K562 (cell line): ENCODE results near the gene TMEM208. TPM values are rescaled to one million over a fixed set of nuclear protein-coding genes. Genes with fewer than 3 reads are reported as not detected.
A peak's percentile ranks its signal among the peaks of the same experiment; 100 is the strongest.

ENCODE experiments used
- ATAC-seq: fragments of 200-7000 bp; cut with Tn5 transposase; 3 replicates; pipeline ENCODE4 v1.9.1; 2020; ENCODE audit warnings: moderate library complexity
- BruUV-seq: library from RNA; stranded (reverse); fragments of 400-500 nt; replicated peaks from 2 replicates; lab custom pipeline; 2021; lab: Mats Ljungman, UMichigan
- CTCF ChIA-PET: fragments of 300-600 bp; formaldehyde crosslinking; extraction: SDS; loops from one replicate; lab custom pipeline; 2021; ENCODE audit warnings: low intra/inter-chr PET ratio; lab: Yijun Ruan, JAX
- POLR2A ChIA-PET: fragments of 300-600, 350-650 bp; sonication (Branson Sonifier 250); formaldehyde crosslinking; extraction: SDS; loops from one replicate; lab custom pipeline; 2021; ENCODE audit warnings: antibody characterized with exemption, inconsistent platforms; lab: Yijun Ruan, JAX
- DNase-seq, 4 experiments: peaks; one replicate each; pipeline versions ENCODE4 v3.0.0 to v3.0.0-alpha.2; 2011 to 2018; ENCODE audit warnings: low spot score in 3 of 4, mixed read lengths in 3 of 4; ENCODE audit errors: extremely low read depth in 1 of 4
- FAIRE-seq: peaks from 2 replicates; lab custom pipeline; 2011; peaks lifted over from hg19 to GRCh38; lab: Jason Lieb, UNC
- H2AFZ ChIP-seq: 2 replicates; pipeline ENCODE4 v1.6.0; 2011; ENCODE audit warnings: low read depth, low read length, control low read depth, inconsistent platforms
- H3K27ac ChIP-seq: fragments of 200-600 bp; 3 replicates; pipeline ENCODE4 v1.8.0; 2011; ENCODE audit warnings: low read depth, mild to moderate bottlenecking, control low read depth, inconsistent platforms, low read length, moderate library complexity, mixed read lengths; ENCODE audit errors: extremely low read depth
- H3K27me3 ChIP-seq, 2 experiments: fragments of 300-600 bp in 1 of 2; 2 replicates in 1 of 2; 3 replicates in 1 of 2; pipeline versions ENCODE4 v1.6.0 to v1.8.0; 2011; ENCODE audit warnings: inconsistent platforms in 2 of 2, low read length in 2 of 2, mild to moderate bottlenecking in 1 of 2, mixed read lengths in 1 of 2, moderate library complexity in 1 of 2; ENCODE audit not compliant: control insufficient read depth in 2 of 2, insufficient read depth in 2 of 2
- H3K36me3 ChIP-seq: fragments of 300-600 bp; 3 replicates; pipeline ENCODE4 v1.8.0; 2011; ENCODE audit warnings: mild to moderate bottlenecking, low read length, inconsistent platforms; ENCODE audit not compliant: control insufficient read depth, insufficient read depth
- H3K4me1 ChIP-seq, 2 experiments: fragments of 200-600 bp in 1 of 2; replicated peaks in 1 of 2; 2 replicates in 1 of 2; 3 replicates in 1 of 2; pipeline versions ENCODE4 v1.5.1 to v1.8.0; 2011; ENCODE audit warnings: inconsistent platforms in 2 of 2, low read length in 2 of 2, mild to moderate bottlenecking in 1 of 2, mixed read lengths in 1 of 2, moderate library complexity in 1 of 2; ENCODE audit not compliant: control insufficient read depth in 2 of 2, insufficient read depth in 2 of 2
- H3K4me2 ChIP-seq: 2 replicates; pipeline ENCODE4 v1.6.1; 2011; ENCODE audit warnings: low read length, control low read depth, inconsistent platforms, mixed read lengths; ENCODE audit not compliant: insufficient read depth
- H3K4me3 ChIP-seq: fragments of 200-600 bp; sonication (generic), shearing (Covaris generic); 2 replicates; pipeline ENCODE4 v1.5.1; 2016; ENCODE audit warnings: control low read depth, inconsistent platforms
- H3K79me2 ChIP-seq: fragments of 200-600 bp; 3 replicates; pipeline ENCODE4 v1.8.0; 2011; ENCODE audit warnings: low read length, inconsistent platforms; ENCODE audit not compliant: control insufficient read depth, insufficient read depth
- H3K9ac ChIP-seq, 2 experiments: 2 replicates each; pipeline versions ENCODE4 v1.6.0 to v1.6.1; 2011; ENCODE audit warnings: low read depth in 2 of 2, low read length in 2 of 2, control low read depth in 1 of 2, inconsistent platforms in 1 of 2, mild to moderate bottlenecking in 1 of 2, mixed read lengths in 1 of 2; ENCODE audit not compliant: insufficient read depth in 1 of 2
- H3K9me1 ChIP-seq: one replicate; pipeline ENCODE4 v1.6.0; 2011; ENCODE audit warnings: inconsistent platforms, mild to moderate bottlenecking, low read length, moderate library complexity; ENCODE audit not compliant: control insufficient read depth, insufficient read depth
- H3K9me3 ChIP-seq: replicated peaks from 2 replicates; pipeline ENCODE4 v1.5.1; 2011; ENCODE audit warnings: low read depth, low read length, inconsistent platforms; ENCODE audit not compliant: control insufficient read depth, insufficient read depth
- H4K20me1 ChIP-seq: replicated peaks from 2 replicates; pipeline ENCODE4 v1.6.1; 2011; ENCODE audit warnings: low read length, inconsistent platforms, mixed read lengths; ENCODE audit not compliant: control insufficient read depth, insufficient read depth
- BDP1 ChIP-seq: IDR thresholded peaks from 3 replicates; pipeline ENCODE4 v1.6.1; 2011; ENCODE audit not compliant: insufficient read length, insufficient read depth
- JUN ChIP-seq, 2 experiments: sonication (generic) in 1 of 2; formaldehyde crosslinking in 1 of 2; IDR thresholded peaks; 2 replicates each; pipeline versions ENCODE4 v1.6.1 to v1.8.0; 2012 to 2022; ENCODE audit warnings: borderline replicate concordance in 2 of 2, mild to moderate bottlenecking in 2 of 2, improper control_type of control experiment in 1 of 2, low read depth in 1 of 2, low read length in 1 of 2, missing genetic modification reagents in 1 of 2
- MAFK ChIP-seq: IDR thresholded peaks from 2 replicates; pipeline ENCODE4 v1.6.1; 2011; ENCODE audit warnings: low read length, improper control_type of control experiment
- POLR2G ChIP-seq: fragments of 200-400 bp; formaldehyde crosslinking; IDR thresholded peaks from 2 replicates; pipeline ENCODE4 v1.6.1; 2017; ENCODE audit warnings: low read depth, mild to moderate bottlenecking, antibody characterized with exemption, low read length, moderate library complexity
- PTRF ChIP-seq: fragments of 450-650 bp; IDR thresholded peaks from 2 replicates; pipeline ENCODE4 v1.6.1; 2016; ENCODE audit warnings: mild to moderate bottlenecking, missing genetic modification characterization, missing compliant biosample characterization
- RAD21 ChIP-seq, 2 experiments: fragments of 250-450 bp in 1 of 2; fragments of 450-650 bp in 1 of 2; sonication (Bioruptor Pico) in 1 of 2; formaldehyde crosslinking in 1 of 2; IDR thresholded peaks in 1 of 2; conservative IDR thresholded peaks in 1 of 2; 2 replicates each; pipeline versions ENCODE4 v1.4.0 to v1.8.0; 2020 to 2022; ENCODE audit warnings: mild to moderate bottlenecking in 2 of 2, moderate library complexity in 1 of 2
- SP1 ChIP-seq: sonication (generic); formaldehyde crosslinking; IDR thresholded peaks from 2 replicates; pipeline ENCODE4 v1.8.1; 2022; ENCODE audit warnings: mild to moderate bottlenecking, missing genetic modification reagents
- STAT5B ChIP-seq: fragments of 250-450 bp; sonication (Bioruptor Pico); IDR thresholded peaks from 2 replicates; pipeline ENCODE4 v1.8.0; 2021; ENCODE audit warnings: mild to moderate bottlenecking, inconsistent platforms
- ZEB2 ChIP-seq: fragments of 450-650 bp; IDR thresholded peaks from 2 replicates; pipeline ENCODE4 v1.6.1; 2016
- ZNF263 ChIP-seq: sonication (generic); formaldehyde crosslinking; IDR thresholded peaks from 2 replicates; pipeline ENCODE4 v1.8.0; 2022; ENCODE audit warnings: mild to moderate bottlenecking, missing genetic modification reagents, borderline replicate concordance
- WGBS: fragments of 100-300 bp; shearing (Covaris generic); methylation state at CpG from one replicate; pipeline ENCODE4 v1.1.6; 2016; ENCODE audit warnings: low coverage, mixed read lengths; ENCODE audit not compliant: insufficient coverage; ENCODE audit errors: missing lambda C conversion rate; 5-methylcytosine and 5-hydroxymethylcytosine counted together
- in situ Hi-C: fragments of 300-500 bp; cut with MboI; formaldehyde crosslinking; loops from 4 replicates; pipeline ENCODE4 v1.15.0; 2018; ENCODE audit warnings: inconsistent platforms, mixed read lengths
- intact Hi-C: fragments of 100-400 bp; cut with micrococcal nuclease; formaldehyde crosslinking; loops from 2 replicates; pipeline ENCODE4 v1.14.2; 2022
- polyA plus RNA-seq, 8 experiments: library from polyadenylated mRNA; depleted of rRNA in 4 of 8; stranded (reverse) in 5 of 8; unstranded in 3 of 8; fragments of >200 nt; fragmentation: Nextera tagmentation in 2 of 8; fragmentation: Illumina TruSeq in 1 of 8; extraction: Ambion mirVana in 2 of 8; extraction: Trizol in 1 of 8; gene quantifications; 2 replicates each; pipeline versions ENCODE4 v1.2.1 to v1.2.3, GENCODE V29; 2011 to 2014; ENCODE audit warnings: inconsistent platforms in 1 of 8, missing spikeins in 1 of 8
- total RNA-seq, 7 experiments: library from RNA; depleted of rRNA in 6 of 7; stranded (reverse); fragments of >200 nt in 6 of 7; fragmentation: Illumina TruSeq in 2 of 7; extraction: Trizol in 2 of 7; gene quantifications; 2 replicates each; pipeline versions ENCODE4 v1.2.1 to v1.2.3, GENCODE V29; 2011 to 2021; ENCODE audit warnings: low replicate concordance in 1 of 7
- TF ChIP-seq, protein P1 (sequence below): fragments of 250-450 bp; sonication (Bioruptor Pico); IDR thresholded peaks from 2 replicates; pipeline ENCODE4 v1.8.0; 2021; ENCODE audit warnings: borderline replicate concordance, mild to moderate bottlenecking, moderate library complexity; ENCODE audit not compliant: poor library complexity, severe bottlenecking
- TF ChIP-seq, protein P2 (sequence below): fragments of 250-450 bp; sonication (Bioruptor Pico); IDR thresholded peaks from 2 replicates; pipeline ENCODE4 v1.4.0; 2020
- TF ChIP-seq, protein P3 (sequence below), 3 experiments: IDR thresholded peaks in 2 of 3; conservative IDR thresholded peaks in 1 of 3; 2 replicates each; pipeline ENCODE4 v1.5.1; 2011 to 2012; ENCODE audit warnings: low read length in 3 of 3, mild to moderate bottlenecking in 3 of 3, control low read depth in 2 of 3, improper control_type of control experiment in 1 of 3, inconsistent platforms in 1 of 3, low read depth in 1 of 3, mixed read lengths in 1 of 3, moderate library complexity in 1 of 3; ENCODE audit not compliant: insufficient read depth in 2 of 3

Gene TMEM208
- total and polyA plus RNA-seq, 9 of the 15 experiments (the other 6 are each of a cell fraction or from before 2014, with no cell fraction given): 31.8 to 239 (median 54.3) TPM

DNA sequence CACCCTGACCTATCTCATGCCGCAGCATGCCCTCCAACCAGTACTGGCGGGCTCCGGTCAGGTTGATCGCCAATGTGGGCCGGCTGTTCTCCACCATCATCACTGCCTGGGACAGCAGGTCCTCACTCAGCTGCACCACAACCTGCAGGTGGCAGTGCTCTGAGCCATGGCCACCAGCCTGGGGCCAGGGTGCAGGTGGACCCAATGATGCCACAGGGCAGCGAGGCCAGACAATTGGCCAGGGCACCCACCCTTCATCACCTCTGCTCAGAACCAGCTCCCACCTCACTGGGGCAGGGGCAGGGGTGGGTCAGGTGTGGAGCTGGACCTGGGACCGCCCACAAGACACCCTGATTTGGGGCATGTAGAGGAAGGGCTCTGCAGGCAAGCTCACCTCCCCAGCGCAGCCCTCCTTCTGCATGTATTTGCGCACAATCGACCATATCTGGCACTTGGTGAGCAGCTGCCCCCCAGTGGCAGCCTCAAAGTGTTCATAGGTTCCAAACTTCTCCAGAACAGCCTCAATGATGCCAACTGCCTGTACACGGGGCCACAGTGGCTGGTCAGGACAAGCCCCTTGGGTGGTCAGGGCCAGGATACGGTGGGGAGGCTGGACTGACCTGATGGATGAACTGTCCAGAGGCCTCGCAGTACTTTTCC is 47.4 kb upstream of the TMEM208 start:
- Histone ChIP-seq H3K27ac (no peak overlapping the region), H3K9ac (peak overlapping the region in 1 of 2 experiments; percentile 17; a peak in 1 of 4 replicates), H3K79me2 (peaks cover 14% of the 10 kb centered on the region), H3K27me3 (no peaks in the 10 kb centered on the region), H3K9me1 (no peaks in the 10 kb centered on the region), H3K4me1 (peaks cover 10 to 48% of the 10 kb centered on the region in 2 experiments), H3K4me3 (no peak overlapping the region), H3K4me2 (no peak overlapping the region), H3K9me3 (no peaks in the 10 kb centered on the region), H4K20me1 (no peaks in the 10 kb centered on the region), H2AFZ (no peak overlapping the region), H3K36me3 (no peaks in the 10 kb centered on the region)
- no peak for FAIRE-seq
- intact Hi-C loops (loop anchor here (10.0 kb wide), 2 partner anchors 165 to 225 kb away; no protein-coding TSS in a partner anchor), in situ Hi-C loops (no loop called here)
- ChIA-PET CTCF (no interaction called here), POLR2A (no interaction called here)
- BruUV-seq: no TSS peak
- WGBS: 78% methylated on average over 13 of the region's 13 CpGs
- no peak for ATAC-seq
- peak in 1 of 4 experiments; percentile 44 for DNase-seq
- TF ChIP-seq, protein P1, sequence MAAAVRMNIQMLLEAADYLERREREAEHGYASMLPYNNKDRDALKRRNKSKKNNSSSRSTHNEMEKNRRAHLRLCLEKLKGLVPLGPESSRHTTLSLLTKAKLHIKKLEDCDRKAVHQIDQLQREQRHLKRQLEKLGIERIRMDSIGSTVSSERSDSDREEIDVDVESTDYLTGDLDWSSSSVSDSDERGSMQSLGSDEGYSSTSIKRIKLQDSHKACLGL (CRISPR knock-in tag): no peak
- TF ChIP-seq BDP1 (no peak), JUN (IDR thresholded peaks at IDR 0.05; ENCODE audit: borderline replicate concordance, low read depth, low read length) (no peak), JUN (CRISPR knock-in tag; IDR thresholded peaks at IDR 0.05; ENCODE audit: borderline replicate concordance) (no peak), SP1 (CRISPR knock-in tag) (no peak), ZNF263 (CRISPR knock-in tag) (no peak), ZEB2 (no peak), POLR2G (peak; percentile 39; the same call in 1 of the 2 replicates), STAT5B (CRISPR knock-in tag) (no peak), RAD21 (CRISPR knock-in tag; conservative IDR thresholded peaks at IDR 0.05 in 1 of 2, IDR thresholded peaks at IDR 0.05 in 1 of 2) (peak in 1 of 2 experiments; percentile 40; a peak in 1 of 4 replicates), PTRF (tag) (no peak), MAFK (no peak)
- TF ChIP-seq, protein P2, sequence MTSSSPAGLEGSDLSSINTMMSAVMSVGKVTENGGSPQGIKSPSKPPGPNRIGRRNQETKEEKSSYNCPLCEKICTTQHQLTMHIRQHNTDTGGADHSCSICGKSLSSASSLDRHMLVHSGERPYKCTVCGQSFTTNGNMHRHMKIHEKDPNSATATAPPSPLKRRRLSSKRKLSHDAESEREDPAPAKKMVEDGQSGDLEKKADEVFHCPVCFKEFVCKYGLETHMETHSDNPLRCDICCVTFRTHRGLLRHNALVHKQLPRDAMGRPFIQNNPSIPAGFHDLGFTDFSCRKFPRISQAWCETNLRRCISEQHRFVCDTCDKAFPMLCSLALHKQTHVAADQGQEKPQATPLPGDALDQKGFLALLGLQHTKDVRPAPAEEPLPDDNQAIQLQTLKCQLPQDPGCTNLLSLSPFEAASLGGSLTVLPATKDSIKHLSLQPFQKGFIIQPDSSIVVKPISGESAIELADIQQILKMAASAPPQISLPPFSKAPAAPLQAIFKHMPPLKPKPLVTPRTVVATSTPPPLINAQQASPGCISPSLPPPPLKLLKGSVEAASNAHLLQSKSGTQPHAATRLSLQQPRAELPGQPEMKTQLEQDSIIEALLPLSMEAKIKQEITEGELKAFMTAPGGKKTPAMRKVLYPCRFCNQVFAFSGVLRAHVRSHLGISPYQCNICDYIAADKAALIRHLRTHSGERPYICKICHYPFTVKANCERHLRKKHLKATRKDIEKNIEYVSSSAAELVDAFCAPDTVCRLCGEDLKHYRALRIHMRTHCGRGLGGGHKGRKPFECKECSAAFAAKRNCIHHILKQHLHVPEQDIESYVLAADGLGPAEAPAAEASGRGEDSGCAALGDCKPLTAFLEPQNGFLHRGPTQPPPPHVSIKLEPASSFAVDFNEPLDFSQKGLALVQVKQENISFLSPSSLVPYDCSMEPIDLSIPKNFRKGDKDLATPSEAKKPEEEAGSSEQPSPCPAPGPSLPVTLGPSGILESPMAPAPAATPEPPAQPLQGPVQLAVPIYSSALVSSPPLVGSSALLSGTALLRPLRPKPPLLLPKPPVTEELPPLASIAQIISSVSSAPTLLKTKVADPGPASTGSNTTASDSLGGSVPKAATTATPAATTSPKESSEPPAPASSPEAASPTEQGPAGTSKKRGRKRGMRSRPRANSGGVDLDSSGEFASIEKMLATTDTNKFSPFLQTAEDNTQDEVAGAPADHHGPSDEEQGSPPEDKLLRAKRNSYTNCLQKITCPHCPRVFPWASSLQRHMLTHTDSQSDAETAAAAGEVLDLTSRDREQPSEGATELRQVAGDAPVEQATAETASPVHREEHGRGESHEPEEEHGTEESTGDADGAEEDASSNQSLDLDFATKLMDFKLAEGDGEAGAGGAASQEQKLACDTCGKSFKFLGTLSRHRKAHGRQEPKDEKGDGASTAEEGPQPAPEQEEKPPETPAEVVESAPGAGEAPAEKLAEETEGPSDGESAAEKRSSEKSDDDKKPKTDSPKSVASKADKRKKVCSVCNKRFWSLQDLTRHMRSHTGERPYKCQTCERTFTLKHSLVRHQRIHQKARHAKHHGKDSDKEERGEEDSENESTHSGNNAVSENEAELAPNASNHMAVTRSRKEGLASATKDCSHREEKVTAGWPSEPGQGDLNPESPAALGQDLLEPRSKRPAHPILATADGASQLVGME (CRISPR knock-in tag): no peak
- TF ChIP-seq, protein P3, sequence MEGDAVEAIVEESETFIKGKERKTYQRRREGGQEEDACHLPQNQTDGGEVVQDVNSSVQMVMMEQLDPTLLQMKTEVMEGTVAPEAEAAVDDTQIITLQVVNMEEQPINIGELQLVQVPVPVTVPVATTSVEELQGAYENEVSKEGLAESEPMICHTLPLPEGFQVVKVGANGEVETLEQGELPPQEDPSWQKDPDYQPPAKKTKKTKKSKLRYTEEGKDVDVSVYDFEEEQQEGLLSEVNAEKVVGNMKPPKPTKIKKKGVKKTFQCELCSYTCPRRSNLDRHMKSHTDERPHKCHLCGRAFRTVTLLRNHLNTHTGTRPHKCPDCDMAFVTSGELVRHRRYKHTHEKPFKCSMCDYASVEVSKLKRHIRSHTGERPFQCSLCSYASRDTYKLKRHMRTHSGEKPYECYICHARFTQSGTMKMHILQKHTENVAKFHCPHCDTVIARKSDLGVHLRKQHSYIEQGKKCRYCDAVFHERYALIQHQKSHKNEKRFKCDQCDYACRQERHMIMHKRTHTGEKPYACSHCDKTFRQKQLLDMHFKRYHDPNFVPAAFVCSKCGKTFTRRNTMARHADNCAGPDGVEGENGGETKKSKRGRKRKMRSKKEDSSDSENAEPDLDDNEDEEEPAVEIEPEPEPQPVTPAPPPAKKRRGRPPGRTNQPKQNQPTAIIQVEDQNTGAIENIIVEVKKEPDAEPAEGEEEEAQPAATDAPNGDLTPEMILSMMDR (IDR thresholded peaks at IDR 0.05 in 2 of 3, conservative IDR thresholded peaks at IDR 0.05 in 1 of 3; ENCODE audit: insufficient read depth in 2 of 3, low read depth in 1 of 3, low read length in 3 of 3): peak in 2 of 3 experiments; percentile 47 to 52; a peak in 3 of 6 replicates
